Activated CD4-positive, alpha-beta T cell treated with anti-CD3 and anti-CD28 coated beads for 1 hour (primary cell): ENCODE data around the gene LMAN2.
"Not testable (repeated sequence)": the region's sequence is repeated elsewhere in the genome, so short reads cannot be mapped to it uniquely, and the experiment has no call there.

ENCODE experiments used
- DNase-seq: peaks from one replicate; pipeline ENCODE4 v3.0.0-alpha.2; 2020

LMAN2 gene

DNA sequence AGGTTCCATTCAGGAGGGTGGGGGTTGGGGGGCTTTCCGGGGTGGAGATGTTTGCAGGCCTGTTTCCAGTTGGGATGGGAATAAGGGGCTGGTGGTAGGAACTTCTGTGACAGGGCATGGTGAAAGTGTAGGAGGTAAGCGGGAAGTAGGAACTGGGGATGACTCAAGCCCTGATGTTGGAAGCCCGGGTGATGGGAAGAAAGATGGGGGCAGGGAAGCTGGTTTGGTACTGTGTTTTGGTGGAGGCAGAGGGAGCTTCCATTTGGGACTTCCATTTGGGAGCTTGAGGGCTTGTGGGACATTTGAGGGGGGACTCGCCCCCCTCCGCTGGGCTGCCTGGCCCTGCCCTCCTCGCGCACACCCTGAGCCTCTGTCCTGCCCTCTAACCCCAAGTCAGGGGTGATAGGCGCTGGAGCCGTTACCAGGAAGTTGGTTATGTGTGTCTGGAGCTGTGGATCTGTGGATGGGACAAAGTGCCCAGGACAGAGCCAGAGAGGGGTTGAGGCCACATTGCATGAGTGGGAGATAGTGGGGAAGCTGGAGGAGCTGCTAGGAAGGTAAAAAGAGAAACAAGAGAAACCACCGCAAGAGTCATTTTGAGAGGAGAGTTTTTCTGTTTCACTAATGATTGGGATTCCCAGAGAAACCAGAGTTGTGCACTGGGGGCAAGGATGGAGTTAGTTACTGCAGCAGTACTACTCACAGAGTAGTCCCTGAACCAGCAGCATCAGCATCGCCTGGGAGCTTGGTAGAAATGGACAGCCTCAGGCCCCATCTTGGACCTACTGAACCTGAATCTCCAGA is 12.9 kb upstream of the LMAN2 start:
- no peak for DNase-seq

DNA sequence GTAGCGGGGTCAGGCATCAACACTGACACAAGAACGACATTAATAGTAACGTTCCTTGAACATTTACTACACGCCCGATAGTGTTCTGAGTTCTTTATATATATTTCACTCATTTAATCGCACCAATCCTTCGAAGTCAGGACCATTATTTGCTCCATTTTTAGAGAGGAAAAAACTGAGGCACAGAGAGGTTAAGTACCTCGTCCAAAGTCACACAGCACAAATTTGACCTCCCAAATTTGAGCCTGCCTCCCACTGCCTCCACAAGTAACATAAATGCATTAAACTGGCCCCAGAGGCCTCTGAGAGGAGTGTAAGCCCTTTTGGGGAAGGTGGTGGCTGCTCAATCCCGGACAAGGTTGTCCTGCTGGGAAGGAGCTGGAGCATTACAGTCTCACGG is 12.1 kb upstream of the LMAN2 start:
- DNase-seq: no peak

DNA sequence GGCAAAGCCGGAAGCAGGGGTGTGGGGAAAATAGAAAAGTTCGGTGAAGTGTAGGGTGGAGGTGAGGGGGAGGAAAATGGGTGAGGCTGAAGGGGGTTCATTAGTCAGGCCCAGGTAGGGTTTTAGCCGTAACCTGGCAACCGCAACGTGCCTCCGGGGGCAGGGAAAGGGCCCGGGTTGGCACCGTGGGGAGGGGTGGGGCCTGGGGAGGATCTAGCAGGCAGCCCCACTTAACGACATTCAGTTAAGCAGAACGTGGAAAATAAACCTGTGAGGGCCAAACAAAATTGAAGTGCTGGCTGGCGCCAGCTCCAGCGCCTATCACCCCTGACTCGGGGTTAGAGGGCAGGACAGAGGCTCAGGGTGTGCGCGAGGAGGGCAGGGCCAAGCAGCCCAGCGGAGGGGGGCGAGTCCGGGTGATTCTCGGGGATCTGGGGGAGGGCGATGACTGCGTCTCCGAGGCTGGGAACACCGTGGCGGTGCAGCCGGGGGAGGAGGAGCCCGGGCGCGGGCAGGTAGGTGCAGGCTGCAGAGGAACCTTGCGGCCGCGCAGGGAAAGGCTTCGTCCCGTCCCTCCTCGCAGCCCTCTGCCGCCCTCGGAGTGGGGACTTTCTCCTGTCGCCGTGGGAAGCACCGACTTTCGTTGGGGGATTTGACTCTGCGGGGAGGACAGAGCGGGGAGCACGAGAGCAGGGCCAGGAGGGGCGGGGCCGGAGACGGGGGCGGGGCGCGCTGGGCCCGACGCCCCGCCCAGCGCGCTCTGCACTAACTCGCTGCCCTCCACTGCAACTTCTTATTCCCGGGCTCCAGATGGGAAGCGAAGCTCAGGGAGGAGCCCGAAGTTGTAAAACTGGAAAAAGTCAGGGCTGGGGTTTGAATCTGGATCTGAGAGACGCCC is 11.4 kb upstream of the LMAN2 start:
- DNase-seq: peak; percentile 45

DNA sequence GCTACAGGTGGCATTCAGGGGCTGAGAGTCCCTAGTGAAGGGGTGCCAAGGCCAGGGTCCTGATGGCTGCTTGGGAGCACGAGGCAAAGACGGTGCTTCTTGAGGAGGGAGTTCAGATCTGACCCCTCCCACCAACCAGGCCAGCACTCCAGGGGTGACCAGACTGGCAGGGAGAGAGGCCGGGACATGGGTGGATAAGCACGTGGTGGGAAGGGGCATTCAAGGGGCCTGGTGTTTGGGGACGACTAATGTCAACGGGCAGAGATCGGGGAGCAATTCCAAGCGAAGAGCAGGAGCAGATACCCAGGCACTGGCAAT is 10.8 kb upstream of the LMAN2 start:
- no peak for DNase-seq

DNA sequence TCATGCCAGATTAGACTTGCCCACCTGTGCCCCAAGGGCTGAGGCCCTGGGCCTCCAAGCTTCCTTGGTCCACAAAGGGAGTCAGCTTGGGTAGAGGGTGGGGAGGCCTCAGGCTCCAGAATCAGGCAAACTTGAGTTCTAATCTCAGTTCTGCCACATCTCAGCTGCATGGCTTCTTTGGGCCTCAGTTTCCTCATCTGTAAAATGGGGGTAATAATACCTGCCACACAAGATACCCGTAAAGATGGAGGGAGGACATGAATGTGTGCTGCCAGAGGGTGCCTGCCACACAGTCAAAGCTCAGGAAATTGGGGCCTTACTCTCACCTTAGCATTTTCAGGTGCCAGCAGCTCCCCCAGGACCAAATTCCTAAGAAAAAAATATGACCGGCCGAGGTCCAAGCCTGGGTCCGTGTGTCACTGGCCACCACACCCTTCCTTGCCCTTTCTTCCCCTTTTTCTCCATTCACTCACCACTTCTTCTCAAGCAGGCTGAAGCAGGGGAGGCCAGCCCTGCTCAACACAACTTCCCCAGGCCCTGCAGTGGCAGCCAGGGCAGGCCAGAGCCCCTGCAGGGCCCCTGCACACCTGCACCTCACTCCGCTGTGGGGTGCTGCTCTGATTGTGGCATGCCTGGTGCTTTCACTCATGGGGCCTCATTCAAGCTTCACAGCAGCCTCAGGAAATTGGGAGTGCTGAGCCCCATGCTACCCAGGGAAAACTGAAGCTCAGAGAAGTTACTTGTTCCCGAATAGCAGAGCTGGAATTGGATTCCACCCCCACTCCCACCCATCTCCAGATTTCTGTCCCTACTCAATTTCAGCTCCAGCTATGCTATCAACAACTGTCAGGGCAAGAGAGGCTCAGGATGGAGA is 10.2 kb upstream of the LMAN2 start:
- DNase-seq: no peak

DNA sequence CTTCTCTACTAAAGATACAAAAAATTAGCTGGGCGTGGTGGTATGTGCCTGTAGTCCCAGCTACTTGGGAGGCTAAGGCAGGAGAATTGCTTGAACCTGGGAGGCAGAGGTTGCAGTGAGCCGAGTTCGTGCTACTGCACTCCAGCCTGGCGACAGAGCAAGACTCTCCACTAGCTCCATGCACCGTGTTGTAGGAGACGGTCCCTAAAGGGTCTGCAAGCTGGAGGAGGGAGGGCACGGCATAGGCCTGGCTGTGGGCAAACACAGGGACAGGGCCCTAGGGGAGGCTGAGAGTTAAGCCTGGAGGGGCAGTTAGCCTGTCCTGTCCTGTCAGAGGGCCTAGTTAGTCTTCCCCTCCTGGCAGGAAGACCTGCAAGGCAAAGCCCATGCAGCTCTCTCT is 9.3 kb upstream of the LMAN2 start:
- not testable (repeated sequence) for DNase-seq

DNA sequence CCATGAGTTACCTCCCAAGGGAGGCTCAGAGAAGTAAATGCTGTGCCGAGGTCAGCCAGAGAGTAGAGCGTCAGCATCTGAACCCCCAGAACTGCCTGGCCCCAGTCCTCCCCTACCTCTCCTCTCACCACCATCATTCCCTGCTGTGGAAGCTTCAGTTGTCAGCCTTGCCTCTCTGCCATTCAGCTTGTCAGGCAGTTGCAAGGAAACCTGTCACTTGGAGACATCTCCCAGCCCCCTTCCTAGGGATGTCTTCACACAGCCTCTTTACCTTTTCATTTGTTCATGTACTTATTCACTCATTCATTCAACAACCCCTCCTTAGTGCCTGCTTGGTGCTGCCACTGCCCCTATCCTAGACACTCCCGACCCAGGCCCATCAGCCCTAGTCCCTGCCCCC is 8.4 kb upstream of the LMAN2 start:
- DNase-seq: no peak

DNA sequence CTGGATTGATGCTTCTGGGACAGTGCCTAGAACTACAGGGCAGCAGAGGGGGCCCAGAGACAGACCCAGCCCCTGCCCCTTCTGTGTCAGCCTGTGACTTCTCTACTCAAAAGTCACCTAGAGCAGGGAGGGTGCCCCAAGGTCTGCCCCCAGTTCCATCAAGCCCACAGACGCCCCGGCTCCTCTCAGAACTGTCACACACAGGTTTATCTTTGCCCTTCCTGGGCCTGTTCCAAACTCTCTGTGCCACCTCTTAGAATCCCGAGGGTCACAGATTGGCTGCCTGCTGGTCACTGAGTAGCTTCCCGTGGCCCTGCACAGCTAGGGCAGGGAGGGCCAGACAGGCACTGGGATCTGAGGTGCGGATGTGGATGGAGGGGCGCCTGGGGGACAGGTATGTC is 8.0 kb upstream of the LMAN2 start:
- no peak for DNase-seq

DNA sequence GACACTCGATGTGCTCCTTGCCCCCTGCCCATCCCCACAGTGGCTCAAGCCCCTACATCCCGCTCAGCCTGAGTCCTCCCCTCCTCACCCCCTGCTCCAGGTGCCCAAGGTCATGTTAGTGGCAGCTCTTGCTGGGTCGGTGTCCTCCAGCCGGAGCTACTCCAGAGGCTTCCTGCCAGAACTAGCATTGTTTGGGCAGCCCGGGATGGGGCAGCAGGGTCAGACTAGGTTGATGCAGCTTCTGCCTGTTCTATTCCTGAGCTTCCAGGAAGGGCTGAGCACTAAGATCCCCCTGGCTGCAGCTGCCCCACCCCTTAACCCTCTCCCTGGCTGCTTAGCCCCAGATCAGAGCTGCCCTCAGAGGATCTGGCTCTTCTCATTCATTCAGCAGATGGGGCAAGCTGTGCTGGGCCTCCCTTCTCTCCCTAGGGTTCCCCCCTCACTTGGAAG is 6.9 kb upstream of the LMAN2 start:
- DNase-seq: no peak

DNA sequence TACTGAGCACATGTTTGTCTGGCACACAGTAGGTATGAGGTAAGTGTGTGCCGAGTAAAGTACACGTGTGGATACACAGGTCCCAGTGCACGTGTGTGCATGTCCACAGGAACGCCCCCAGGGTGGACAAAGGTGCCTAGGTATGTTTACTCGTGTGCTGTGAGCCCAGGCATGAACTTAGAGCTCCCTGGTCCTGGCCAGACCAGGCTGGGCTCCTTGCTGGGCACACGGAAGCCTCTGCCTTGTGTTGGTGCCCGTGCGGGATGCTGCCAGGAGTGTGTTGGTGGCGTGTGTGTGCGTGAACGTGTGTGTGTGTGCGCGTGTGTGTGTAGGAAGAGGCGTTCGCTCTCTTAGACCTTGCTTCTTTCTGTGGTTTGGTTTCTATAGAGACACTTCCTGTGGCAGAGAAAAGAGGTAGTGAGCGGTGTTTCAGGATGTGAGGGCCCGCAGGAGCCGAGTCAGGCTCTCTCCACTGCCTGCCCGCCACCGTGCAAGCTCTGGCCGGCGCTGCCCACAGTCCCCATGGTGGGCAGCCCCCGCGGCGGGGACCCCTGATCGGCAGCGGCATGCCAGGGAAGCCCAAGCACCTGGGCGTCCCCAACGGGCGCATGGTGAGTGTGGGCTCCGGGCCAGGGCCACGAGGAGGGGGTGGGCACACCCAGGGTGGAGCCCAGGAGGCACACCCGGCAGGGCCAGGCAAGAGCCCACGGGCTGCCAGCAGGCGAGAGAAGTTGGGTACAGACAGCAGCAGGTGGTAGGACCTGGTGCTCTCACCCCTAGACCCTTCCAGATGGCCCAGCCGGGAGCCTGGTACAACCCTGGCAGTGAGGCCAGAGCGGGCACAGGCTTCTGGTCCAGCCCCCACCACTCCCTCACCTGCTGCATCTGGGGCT is 6.2 kb upstream of the LMAN2 start, which contains the start of gene RGS14:
Gene RGS14, plus strand, starts transcription at position 466 of the 893 bp plus-strand sequence. Its CDS starts 101 bp downstream, at position 567.
- peak; percentile 48 for DNase-seq

DNA sequence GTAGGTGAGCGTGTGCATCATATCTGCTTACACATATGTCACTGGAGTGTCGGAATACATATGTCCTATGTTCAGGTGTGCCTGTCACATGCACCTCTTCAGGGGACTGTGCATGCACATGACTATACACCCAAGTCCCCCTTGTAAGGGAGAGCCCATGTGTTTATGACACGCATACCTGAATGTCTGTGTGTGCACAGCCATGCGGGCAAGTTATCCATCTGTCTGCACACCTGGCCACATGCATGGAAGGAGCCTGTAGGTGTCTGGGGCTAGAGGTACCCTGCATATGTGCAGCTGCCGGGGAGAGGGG is 5.6 kb upstream of the LMAN2 start:
- DNase-seq: no peak

DNA sequence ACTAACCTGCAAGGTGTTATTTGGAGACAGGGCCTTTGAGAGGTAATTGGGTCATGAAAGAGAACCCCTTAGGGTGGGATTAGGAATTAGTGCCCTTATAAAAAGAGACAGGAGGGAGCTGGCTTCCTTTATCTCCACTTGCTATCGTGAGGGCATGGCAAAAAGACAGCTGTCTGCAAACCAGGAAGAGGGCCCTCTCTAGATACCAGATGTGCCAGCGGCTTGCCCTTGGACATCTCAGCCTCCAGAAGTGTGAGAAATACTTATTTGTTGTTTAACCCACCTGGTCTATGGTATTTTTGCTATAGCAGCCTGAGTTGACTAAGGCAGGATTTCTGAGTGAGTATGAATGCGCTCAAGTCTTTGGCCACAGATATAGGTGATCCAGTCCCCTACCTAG is 5.3 kb upstream of the LMAN2 start:
- DNase-seq: no peak

DNA sequence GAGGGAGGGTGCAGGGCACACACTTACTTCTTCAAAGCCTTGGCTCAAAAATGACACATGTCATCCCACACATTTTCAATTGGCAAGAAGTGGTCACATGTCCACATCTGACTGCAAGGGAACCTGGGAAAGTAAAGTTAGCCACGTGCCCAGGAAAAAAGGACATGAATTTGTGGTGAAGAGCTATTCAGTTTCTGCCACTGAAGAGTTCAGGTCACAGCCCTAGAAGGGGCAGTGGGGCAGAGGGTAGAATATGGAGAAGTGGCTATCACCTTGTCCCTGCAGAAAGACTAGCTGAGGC is 4.3 kb upstream of the LMAN2 start:
- no peak for DNase-seq

DNA sequence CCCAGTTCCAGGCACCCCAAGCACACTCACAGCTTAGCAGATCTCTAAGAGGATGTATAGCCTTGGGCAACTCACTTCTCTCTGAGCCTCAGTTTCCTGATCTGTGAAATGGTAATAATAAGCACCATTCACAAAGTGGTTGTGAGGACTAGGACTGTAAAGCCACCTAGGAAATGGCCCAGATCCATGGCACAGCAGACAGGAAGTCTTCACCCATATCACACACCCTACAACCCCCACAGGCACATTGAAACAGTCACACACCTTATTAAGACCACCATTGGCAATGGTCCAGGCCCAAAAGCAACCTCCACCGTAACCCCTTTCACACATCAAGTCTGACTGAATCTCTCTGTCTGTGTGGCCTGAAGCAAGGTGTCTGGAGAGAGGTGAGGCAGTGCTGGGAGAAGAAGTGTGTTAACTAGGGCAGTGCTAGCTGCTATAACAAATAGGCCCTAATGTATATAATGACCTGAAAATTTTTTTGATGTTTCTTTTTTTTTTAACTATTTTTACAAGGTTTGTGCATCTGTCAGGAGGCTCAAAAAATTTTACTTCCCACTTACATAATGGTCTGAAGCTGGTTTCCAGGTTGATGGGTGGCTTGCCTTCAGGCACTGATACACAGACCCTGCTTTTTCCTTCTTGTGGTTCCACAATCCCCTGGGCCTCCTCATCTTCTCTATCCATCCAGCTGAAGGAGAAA is 3.8 kb upstream of the LMAN2 start:
- DNase-seq: no peak

DNA sequence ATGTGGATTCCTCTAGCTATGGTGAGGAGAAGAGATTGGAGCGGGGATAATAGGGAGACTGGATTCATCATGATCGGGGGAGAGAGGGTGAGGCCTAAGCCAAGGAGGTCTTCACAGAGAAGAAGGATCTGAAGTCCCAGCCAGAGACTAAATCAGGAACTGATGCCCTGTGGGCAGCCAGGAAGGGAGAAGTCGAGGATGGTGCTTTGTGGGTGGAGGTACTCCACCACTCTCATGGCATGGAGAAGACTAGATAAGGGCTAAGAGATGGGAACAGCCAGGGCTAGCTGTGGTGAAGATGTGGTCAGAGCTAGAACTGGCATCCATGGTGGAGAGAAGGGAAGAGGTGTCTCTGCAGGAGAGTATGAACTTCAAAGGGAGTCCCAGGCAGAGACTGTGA is 3.2 kb upstream of the LMAN2 start:
- no peak for DNase-seq

DNA sequence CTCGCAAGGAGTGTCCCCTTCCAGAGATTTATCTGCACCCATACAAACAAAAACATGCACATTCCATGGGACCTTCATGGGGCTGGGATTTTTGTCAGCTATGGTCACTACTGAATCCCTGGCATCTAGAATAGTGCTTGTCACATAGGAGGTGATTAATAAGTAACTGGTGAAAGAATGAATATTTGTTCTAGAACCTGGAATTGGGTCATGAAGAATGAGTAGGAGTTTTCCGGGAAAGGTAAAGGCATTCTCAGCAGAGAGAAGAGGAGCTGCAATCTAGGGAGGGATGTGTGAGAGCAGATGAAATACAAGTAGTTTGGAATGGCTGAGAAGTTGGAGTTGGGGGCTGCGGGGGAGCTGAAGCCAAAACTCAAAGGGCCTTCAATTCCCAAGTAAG is 2.8 kb upstream of the LMAN2 start:
- no peak for DNase-seq

DNA sequence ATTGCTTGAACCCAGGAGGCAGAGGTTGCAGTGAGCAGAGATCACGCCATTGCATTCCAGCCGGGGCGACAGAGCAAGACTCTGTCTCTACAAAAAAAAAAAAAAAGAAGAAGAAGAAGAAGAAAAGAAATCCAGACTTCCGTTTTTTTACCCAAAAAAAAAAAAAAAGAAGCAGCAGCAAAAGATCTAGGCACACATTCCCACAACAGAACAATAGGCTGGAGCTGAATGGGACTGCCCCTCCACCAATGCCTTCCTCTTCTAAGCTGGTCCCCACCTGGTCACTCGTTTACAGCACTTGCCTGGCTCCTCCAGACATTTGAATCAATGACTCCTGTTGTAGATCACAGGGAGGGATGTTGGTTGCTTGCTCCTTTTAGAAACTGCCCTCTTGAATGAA is 1.6 kb upstream of the LMAN2 start:
- DNase-seq: no peak

DNA sequence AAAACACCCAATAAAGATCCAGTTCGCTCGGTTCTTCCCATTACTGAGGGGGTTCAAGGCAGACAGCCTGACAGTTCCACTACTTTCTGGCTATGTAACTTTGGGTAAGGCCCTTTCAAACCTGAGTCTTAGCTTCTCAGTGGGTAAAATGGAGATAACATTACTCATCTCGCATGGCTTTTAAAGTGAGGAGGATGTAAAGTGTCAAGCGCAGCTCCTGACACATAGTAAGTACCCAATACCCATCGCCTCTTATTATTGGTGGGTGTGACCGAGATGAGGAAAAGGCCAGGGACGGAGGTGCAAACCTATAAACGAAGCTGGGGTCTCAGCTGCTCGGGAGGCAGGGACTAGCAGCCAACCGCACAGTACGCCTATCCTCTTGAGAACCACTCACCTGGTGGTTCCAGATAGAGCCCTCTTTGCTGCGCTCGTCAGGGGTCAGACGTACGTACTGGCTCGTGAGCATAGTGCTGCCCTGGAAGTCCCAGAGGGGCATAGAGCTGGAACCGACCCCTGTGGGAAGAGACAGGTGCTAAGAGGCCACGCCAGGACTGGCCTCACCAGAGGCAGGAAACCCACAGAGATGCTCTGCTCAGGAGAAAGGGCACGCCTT is 584 bp downstream of the LMAN2 start:
- no peak for DNase-seq

DNA sequence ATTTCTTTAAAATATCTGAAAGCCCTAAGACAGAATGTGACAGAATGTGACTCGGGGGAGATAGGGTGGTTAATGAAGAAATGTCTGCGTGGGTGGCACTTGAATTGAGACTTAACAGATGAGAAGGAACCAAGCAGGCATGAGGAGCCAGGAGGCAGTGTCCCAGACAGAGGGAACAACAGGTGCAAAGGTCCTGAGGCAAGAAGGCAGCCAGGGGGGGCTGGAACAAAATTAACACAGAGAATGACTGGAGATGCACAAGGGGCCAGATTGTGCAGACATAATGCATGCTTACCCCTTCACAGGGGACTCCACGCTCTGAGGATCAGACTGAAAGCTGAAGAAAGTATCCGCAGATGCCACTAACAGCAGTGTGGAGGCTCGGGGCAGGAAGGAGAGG is 1.7 kb downstream of the LMAN2 start:
- DNase-seq: no peak

DNA sequence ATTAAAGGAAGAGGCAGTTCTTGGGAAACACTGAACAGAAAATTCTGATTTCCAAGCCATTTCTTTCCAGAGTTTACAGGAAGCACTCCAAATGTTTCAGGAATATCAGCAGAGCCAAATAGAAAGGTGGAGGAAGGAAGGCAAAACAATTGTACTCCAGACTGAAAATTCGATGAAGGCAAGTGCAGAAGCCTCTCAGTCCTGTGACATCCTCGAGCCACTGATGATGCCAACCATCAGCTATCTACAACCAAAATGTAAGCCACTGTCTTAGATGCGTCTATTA is 2.2 kb downstream of the LMAN2 start:
- no peak for DNase-seq

DNA sequence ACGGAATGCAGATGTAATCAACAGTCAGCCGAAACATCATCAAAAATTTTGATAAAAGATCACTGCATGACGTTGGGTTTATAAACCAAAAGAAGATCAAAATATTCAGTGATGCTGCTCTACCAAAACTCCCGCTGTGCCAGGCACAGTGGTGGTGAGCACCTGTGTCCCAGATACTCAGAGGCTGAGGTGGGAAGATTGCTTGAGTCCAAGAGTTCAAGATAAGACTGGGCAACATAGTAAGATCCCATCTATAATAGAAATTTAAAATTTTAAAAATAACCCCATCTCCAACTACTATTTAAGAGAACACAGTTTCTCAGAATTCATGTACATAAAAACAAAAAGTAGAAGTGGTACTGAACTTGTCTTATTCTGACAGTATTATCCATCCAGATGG is 3.8 kb downstream of the LMAN2 start:
- DNase-seq: no peak

DNA sequence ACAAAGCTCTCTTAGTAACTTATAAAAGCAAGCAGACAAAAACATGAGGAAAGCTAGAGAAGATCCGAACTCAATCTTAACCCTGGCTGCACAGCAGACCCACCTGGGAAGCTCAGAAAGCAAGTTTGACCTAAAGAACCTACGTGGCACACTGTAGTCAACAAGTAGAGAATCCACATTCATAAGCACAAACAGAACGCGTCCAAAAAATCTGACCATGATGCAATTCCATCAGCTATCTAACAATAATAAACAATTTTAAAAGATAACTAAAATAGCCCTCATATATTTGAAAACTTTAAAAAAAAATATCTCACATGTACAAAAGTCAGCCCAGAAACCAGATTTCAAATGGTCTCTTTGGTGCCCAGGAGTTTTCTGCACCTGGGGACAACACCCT is 4.6 kb downstream of the LMAN2 start:
- no peak for DNase-seq
